Prostate gland (tissue), 2 donors: ENCODE data around the gene NR1I3.

Source experiments
- CTCF ChIP-seq, 4 experiments: fragments of 200-600 bp in 2 of 4; fragments of 450-650 bp in 2 of 4; sonication (generic) in 2 of 4; IDR thresholded peaks; 1 replicate in 3 of 4; 2 replicates in 1 of 4; pipeline ENCODE4 v1.5.1; 2016 to 2019; ENCODE audit warnings: antibody characterized with exemption in 4 of 4, mild to moderate bottlenecking in 2 of 4, moderate library complexity in 2 of 4
- POLR2A ChIP-seq: fragments of 450-650 bp; IDR thresholded peaks from one replicate; pipeline ENCODE4 v1.6.1; 2016; ENCODE audit warnings: antibody characterized with exemption, mild to moderate bottlenecking
- POLR2AphosphoS5 ChIP-seq: sonication (generic); formaldehyde crosslinking; IDR thresholded peaks from one replicate; pipeline ENCODE4 v1.6.1; 2017; ENCODE audit warnings: antibody characterized with exemption

- TF ChIP-seq CTCF (IDR thresholded peaks at IDR 0.05) (peak in 3 of 4 experiments; percentile 31 to 49 (median 47)), POLR2AphosphoS5 (peak; percentile 87), POLR2A (peak; percentile 14)
These were observed 12.3 kb downstream of the NR1I3 start, which contains the start of gene TOMM40L for GRCh38 chr1:161225534-161226319.
